Measurements from ENCODE around the gene TCF4.

The TCF4 gene

GRCh38 chr18:55584201-55584600 is 3.8 kb downstream of the TCF4 start:
- no peaks in the 10 kb centered on the region for H3K27me3 ChIP-seq (ENCODE audit: insufficient read depth, poor library complexity, severe bottlenecking)
- no peak overlapping the region for H3K27ac ChIP-seq (replicated peaks)
- TF ChIP-seq SPI1 (IDR thresholded peaks at IDR 0.05; ENCODE audit: borderline replicate concordance, low read depth), result no peak
- no peak for TF ChIP-seq POLR2AphosphoS5 (IDR thresholded peaks at IDR 0.05; ENCODE audit: low read depth)
- no peak for TF ChIP-seq REST (IDR thresholded peaks at IDR 0.05; ENCODE audit: insufficient replicate concordance, low read depth)
- no peak for TF ChIP-seq CTCF (IDR thresholded peaks at IDR 0.05; ENCODE audit: insufficient read depth, low read length)
- no peak for TF ChIP-seq GABPA (IDR thresholded peaks at IDR 0.05; ENCODE audit: low read depth)
- H3K4me3 ChIP-seq (replicated peaks; ENCODE audit: insufficient read depth, low read length), result no peak overlapping the region
- no peak for DNase-seq (ENCODE audit: low read depth in 1 of 2, low spot score in 1 of 2)

GRCh38 chr18:55582325-55582724 is 5.7 kb downstream of the TCF4 start:
- DNase-seq (ENCODE audit: low read depth in 1 of 2, low spot score in 1 of 2), result no peak
- Histone ChIP-seq H3K4me3 (replicated peaks; ENCODE audit: insufficient read depth, low read length) (no peak overlapping the region), H3K27me3 (ENCODE audit: insufficient read depth, poor library complexity, severe bottlenecking) (no peaks in the 10 kb centered on the region), H3K27ac (replicated peaks) (no peak overlapping the region)
- TF ChIP-seq REST (IDR thresholded peaks at IDR 0.05; ENCODE audit: insufficient replicate concordance, low read depth), result no peak
- no peak for TF ChIP-seq GABPA (IDR thresholded peaks at IDR 0.05; ENCODE audit: low read depth)
- no peak for TF ChIP-seq POLR2AphosphoS5 (IDR thresholded peaks at IDR 0.05; ENCODE audit: low read depth)
- no peak for TF ChIP-seq SPI1 (IDR thresholded peaks at IDR 0.05; ENCODE audit: borderline replicate concordance, low read depth)
- no peak for TF ChIP-seq CTCF (IDR thresholded peaks at IDR 0.05; ENCODE audit: insufficient read depth, low read length)

GRCh38 chr18:55579501-55580270 is 8.3 kb downstream of the TCF4 start:
- H3K27ac ChIP-seq (replicated peaks), result no peak overlapping the region
- H3K27me3 ChIP-seq (ENCODE audit: insufficient read depth, poor library complexity, severe bottlenecking), result no peaks in the 10 kb centered on the region
- no peak for TF ChIP-seq POLR2AphosphoS5 (IDR thresholded peaks at IDR 0.05; ENCODE audit: low read depth)
- no peak for TF ChIP-seq CTCF (IDR thresholded peaks at IDR 0.05; ENCODE audit: insufficient read depth, low read length)
- TF ChIP-seq GABPA (IDR thresholded peaks at IDR 0.05; ENCODE audit: low read depth), result no peak
- no peak for TF ChIP-seq SPI1 (IDR thresholded peaks at IDR 0.05; ENCODE audit: borderline replicate concordance, low read depth)
- TF ChIP-seq REST (IDR thresholded peaks at IDR 0.05; ENCODE audit: insufficient replicate concordance, low read depth), result no peak
- no peak for DNase-seq (ENCODE audit: low read depth in 1 of 2, low spot score in 1 of 2)
- no peak overlapping the region for H3K4me3 ChIP-seq (replicated peaks; ENCODE audit: insufficient read depth, low read length)

All from HL-60 (cell line).